Endodermal cell (in vitro differentiated cells): ENCODE measurements around the gene TULP1. TPM values are rescaled to one million over a fixed set of nuclear protein-coding genes. Genes with fewer than 3 reads are reported as not detected.

Experiments
- DNase-seq: peaks from one replicate; pipeline ENCODE4 v3.0.0-alpha.2; 2017
- H3K27ac ChIP-seq: 2 replicates; pipeline ENCODE4 v1.5.1; 2013; ENCODE audit warnings: mild to moderate bottlenecking, low read depth, low read length, moderate library complexity
- H3K27me3 ChIP-seq: 2 replicates; pipeline ENCODE4 v1.6.1; 2013; ENCODE audit warnings: mild to moderate bottlenecking, low read length, moderate library complexity; ENCODE audit not compliant: insufficient read depth, control insufficient read depth, poor library complexity, severe bottlenecking
- H3K36me3 ChIP-seq: 2 replicates; pipeline ENCODE4 v1.7.0; 2013; ENCODE audit warnings: mild to moderate bottlenecking, low read length, moderate library complexity; ENCODE audit not compliant: control insufficient read depth, insufficient read depth
- H3K4me1 ChIP-seq: one replicate; pipeline ENCODE4 v1.7.0; 2013; ENCODE audit warnings: low read length; ENCODE audit not compliant: control insufficient read depth, insufficient read depth
- H3K4me3 ChIP-seq: 2 replicates; pipeline ENCODE4 v1.5.1; 2013; ENCODE audit warnings: mild to moderate bottlenecking, low read length, moderate library complexity
- H3K9ac ChIP-seq: 2 replicates; pipeline ENCODE4 v1.6.1; 2013; ENCODE audit warnings: mild to moderate bottlenecking, low read length, moderate library complexity; ENCODE audit not compliant: poor library complexity, severe bottlenecking; ENCODE audit errors: extremely low read depth
- H3K9me3 ChIP-seq: 2 replicates; pipeline ENCODE4 v1.6.1; 2013; ENCODE audit warnings: mild to moderate bottlenecking, low read length, moderate library complexity; ENCODE audit not compliant: control insufficient read depth
- H3K27ac Mint-ChIP-seq: 2 replicates; pipeline ENCODE4 v1.8.0; 2020; ENCODE audit warnings: mixed read lengths
- H3K27me3 Mint-ChIP-seq: 2 replicates; pipeline ENCODE4 v1.8.0; 2021; ENCODE audit warnings: mild to moderate bottlenecking, mixed read lengths; ENCODE audit not compliant: insufficient read depth
- H3K36me3 Mint-ChIP-seq: 2 replicates; pipeline ENCODE4 v1.8.0; 2020; ENCODE audit warnings: low read depth, mixed read lengths
- H3K4me1 Mint-ChIP-seq: 2 replicates; pipeline ENCODE4 v1.8.0; 2020; ENCODE audit warnings: mixed read lengths
- H3K4me3 Mint-ChIP-seq: 2 replicates; pipeline ENCODE4 v1.8.0; 2020; ENCODE audit warnings: mild to moderate bottlenecking, moderate library complexity, mixed read lengths
- H3K9me3 Mint-ChIP-seq: 2 replicates; pipeline ENCODE4 v1.8.0; 2020; ENCODE audit warnings: mild to moderate bottlenecking, mixed read lengths
- WGBS, 2 experiments: methylation state at CpG; one replicate each; pipeline versions ENCODE4 v1.1.5 to v1.1.7; 2013; ENCODE audit warnings: missing lambda C conversion rate in 2 of 2, mixed read lengths in 1 of 2; ENCODE audit not compliant: insufficient coverage in 1 of 2, insufficient read length in 1 of 2; 5-methylcytosine and 5-hydroxymethylcytosine counted together
- total RNA-seq, 2 donors: library from RNA; stranded (reverse); fragmentation: NEBNext Ultra II Directional in 1 of 2; extraction: Animal tissue kit (Norgen Biotek cat#: 25700) in 1 of 2; gene quantifications; 2 replicates in 1 of 2; 3 replicates in 1 of 2; pipeline ENCODE4 v1.2.1, GENCODE V29; 2021
- TF ChIP-seq, protein P1 (sequence below): fragments of 200-600 bp; sonication (generic); conservative IDR thresholded peaks from 2 replicates; pipeline ENCODE4 v1.5.0; 2021; ENCODE audit warnings: antibody characterized with exemption, mild to moderate bottlenecking

TULP1 gene
- total RNA-seq, 2 donors from 2014 or later, result 0.29 to 4.0 TPM

- peak; percentile 94 for DNase-seq
- Histone ChIP-seq H3K27me3 (no peaks in the 10 kb centered on the region), H3K4me3 (no peak overlapping the region), H3K9ac (peak overlapping the region; percentile 38), H3K4me1 (peaks cover 27% of the 10 kb centered on the region), H3K27ac (peak overlapping the region; percentile 64), H3K9me3 (no peaks in the 10 kb centered on the region), H3K36me3 (peaks cover 9% of the 10 kb centered on the region)
- peak overlapping the region; percentile 87 for H3K27ac Mint-ChIP-seq
- TF ChIP-seq, protein P1, sequence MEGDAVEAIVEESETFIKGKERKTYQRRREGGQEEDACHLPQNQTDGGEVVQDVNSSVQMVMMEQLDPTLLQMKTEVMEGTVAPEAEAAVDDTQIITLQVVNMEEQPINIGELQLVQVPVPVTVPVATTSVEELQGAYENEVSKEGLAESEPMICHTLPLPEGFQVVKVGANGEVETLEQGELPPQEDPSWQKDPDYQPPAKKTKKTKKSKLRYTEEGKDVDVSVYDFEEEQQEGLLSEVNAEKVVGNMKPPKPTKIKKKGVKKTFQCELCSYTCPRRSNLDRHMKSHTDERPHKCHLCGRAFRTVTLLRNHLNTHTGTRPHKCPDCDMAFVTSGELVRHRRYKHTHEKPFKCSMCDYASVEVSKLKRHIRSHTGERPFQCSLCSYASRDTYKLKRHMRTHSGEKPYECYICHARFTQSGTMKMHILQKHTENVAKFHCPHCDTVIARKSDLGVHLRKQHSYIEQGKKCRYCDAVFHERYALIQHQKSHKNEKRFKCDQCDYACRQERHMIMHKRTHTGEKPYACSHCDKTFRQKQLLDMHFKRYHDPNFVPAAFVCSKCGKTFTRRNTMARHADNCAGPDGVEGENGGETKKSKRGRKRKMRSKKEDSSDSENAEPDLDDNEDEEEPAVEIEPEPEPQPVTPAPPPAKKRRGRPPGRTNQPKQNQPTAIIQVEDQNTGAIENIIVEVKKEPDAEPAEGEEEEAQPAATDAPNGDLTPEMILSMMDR, result no peak
- WGBS, 2 experiments, result 88 to 93% methylated on average over 34 to 61 of the region's 61 CpGs
- H3K4me3 Mint-ChIP-seq, result peak overlapping the region; percentile 47
- H3K27me3 Mint-ChIP-seq, result no peaks in the 10 kb centered on the region
- H3K36me3 Mint-ChIP-seq, result peaks cover 12% of the 10 kb centered on the region
- H3K9me3 Mint-ChIP-seq, result no peaks in the 10 kb centered on the region
- H3K4me1 Mint-ChIP-seq, result peaks cover 38% of the 10 kb centered on the region
These were observed 26.4 kb downstream of the TULP1 start for GRCh38 chr6:35486005-35486925.

DNA sequence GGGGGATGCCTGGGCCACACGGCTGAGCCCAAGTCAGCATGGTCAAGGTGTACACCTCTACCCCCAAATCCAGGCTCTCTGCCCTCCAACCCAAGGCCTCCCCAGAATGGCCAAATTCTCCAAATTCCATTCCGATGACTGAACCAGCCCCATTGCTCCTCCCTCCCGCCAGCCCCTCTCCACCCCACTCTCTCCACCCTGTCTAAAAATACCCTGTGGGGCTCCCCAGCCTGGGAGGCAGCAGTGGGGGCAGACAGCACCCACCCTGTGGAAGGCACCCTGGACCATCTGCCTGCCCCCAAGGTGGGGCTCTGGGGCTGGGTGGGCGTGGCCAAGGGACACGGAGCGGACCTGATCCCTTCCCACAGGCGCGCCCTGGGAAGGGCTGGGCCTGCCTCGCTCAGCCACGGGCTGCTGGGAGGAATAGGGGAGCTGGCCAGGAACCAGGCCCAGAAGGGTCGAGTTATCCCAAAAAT, 27.3 kb downstream of the TULP1 start:
- Mint-ChIP-seq H3K36me3 (peaks cover 15% of the 10 kb centered on the region), H3K27me3 (no peaks in the 10 kb centered on the region), H3K4me3 (peak overlapping the region; percentile 47), H3K4me1 (peaks cover 31% of the 10 kb centered on the region), H3K27ac (peak overlapping the region; percentile 97), H3K9me3 (no peaks in the 10 kb centered on the region)
- H3K27me3 ChIP-seq, result no peaks in the 10 kb centered on the region
- peak overlapping the region; percentile 64 for H3K27ac ChIP-seq
- H3K4me3 ChIP-seq, result no peak overlapping the region
- peak overlapping the region; percentile 38 for H3K9ac ChIP-seq
- TF ChIP-seq, protein P1, result no peak
- H3K9me3 ChIP-seq, result no peaks in the 10 kb centered on the region
- WGBS, 2 experiments, result 50 to 67% methylated on average over 7 to 11 of the region's 11 CpGs
- peaks cover 9% of the 10 kb centered on the region for H3K36me3 ChIP-seq
- peak; percentile 90 for DNase-seq
- H3K4me1 ChIP-seq, result peaks cover 18% of the 10 kb centered on the region

DNA sequence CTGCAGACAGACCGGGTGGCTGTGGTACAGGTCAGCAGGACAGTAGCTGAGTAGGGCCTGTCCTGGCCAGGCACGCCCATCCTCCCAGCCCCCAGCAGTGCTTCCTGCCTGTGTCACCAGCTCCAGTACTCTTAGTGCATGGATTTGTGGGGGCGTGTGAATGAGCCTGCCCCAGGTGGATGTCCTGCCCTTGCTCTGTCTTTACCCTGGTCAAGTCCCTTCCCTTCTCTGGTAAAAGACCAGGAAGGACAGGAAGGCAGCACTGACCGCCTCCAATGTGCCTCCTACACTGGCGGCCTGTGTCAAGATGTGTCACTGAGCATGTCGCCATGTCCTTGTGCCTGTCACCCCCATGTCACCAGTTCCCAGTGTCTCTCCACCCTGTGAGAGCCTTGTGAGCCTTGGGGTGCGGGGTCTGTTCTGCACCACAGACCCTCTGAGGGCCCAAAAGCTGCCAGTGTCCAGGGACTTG, 27.7 kb downstream of the TULP1 start:
- Histone ChIP-seq H3K27me3 (no peaks in the 10 kb centered on the region), H3K9me3 (no peaks in the 10 kb centered on the region), H3K27ac (peak overlapping the region; percentile 64), H3K36me3 (peaks cover 9% of the 10 kb centered on the region), H3K4me3 (no peak overlapping the region), H3K4me1 (peaks cover 17% of the 10 kb centered on the region), H3K9ac (peak overlapping the region; percentile 38)
- Mint-ChIP-seq H3K4me1 (peaks cover 29% of the 10 kb centered on the region), H3K4me3 (peak overlapping the region; percentile 47), H3K9me3 (no peaks in the 10 kb centered on the region), H3K36me3 (peaks cover 18% of the 10 kb centered on the region), H3K27ac (peak overlapping the region; percentile 97), H3K27me3 (no peaks in the 10 kb centered on the region)
- TF ChIP-seq, protein P1, result no peak
- DNase-seq, result peak; percentile 75
- 89% methylated on average over 5 to 7 of the region's 7 CpGs for WGBS, 2 experiments
